HCT116 (cell line): ENCODE results near the gene INTS3. TPM values are rescaled to one million over a fixed set of nuclear protein-coding genes. Genes with fewer than 3 reads are reported as not detected.

Source experiments
- ATAC-seq: fragments of 200-7000 bp; cut with Tn5 transposase; 2 replicates; pipeline ENCODE4 v1.9.1; 2020; ENCODE audit warnings: mild to moderate bottlenecking, moderate library complexity
- BruUV-seq: library from RNA; stranded (reverse); fragments of 400-500 nt; replicated peaks from 2 replicates; lab custom pipeline; 2021; lab: Mats Ljungman, UMichigan
- CTCF ChIA-PET: fragments of 300-600 bp; sonication (Branson Sonifier 250); formaldehyde crosslinking; loops from one replicate; lab custom pipeline; 2021; ENCODE audit warnings: antibody characterized with exemption; lab: Charles Lee
- POLR2A ChIA-PET: fragments of 300-600, 350-600 bp; sonication (Branson Sonifier 250); formaldehyde crosslinking; loops from one replicate; lab custom pipeline; 2021; ENCODE audit warnings: antibody characterized with exemption; lab: Charles Lee
- RAD21 ChIA-PET, 2 experiments: fragments of 300-600 bp; sonication (Branson Sonifier 250); formaldehyde crosslinking; loops; one replicate each; lab custom pipeline; 2023; ENCODE audit warnings: low total read pairs in 2 of 2; ENCODE audit not compliant: uncharacterized antibody in 2 of 2, unreplicated experiment in 2 of 2, low non-redundant PET in 1 of 2; lab: Charles Lee
- DNase-seq: peaks from one replicate; pipeline ENCODE4 v3.0.0-alpha.2; 2010; ENCODE audit warnings: low read depth, low spot score
- H2AFZ ChIP-seq: fragments of 200-600 bp; shearing (Covaris generic), sonication (generic); 2 replicates; pipeline ENCODE4 v1.6.1; 2017; ENCODE audit warnings: low read depth, mixed run types, mixed read lengths, antibody characterized with exemption, low read length; ENCODE audit not compliant: poor library complexity, severe bottlenecking
- H3K27ac ChIP-seq: 2 replicates; pipeline ENCODE4 v1.5.1; 2012; ENCODE audit warnings: low read depth, low read length
- H3K27me3 ChIP-seq: fragments of 200-600 bp; sonication (generic); 2 replicates; pipeline ENCODE4 v1.6.1; 2016; ENCODE audit warnings: mixed run types, low read length, mixed read lengths; ENCODE audit not compliant: insufficient read depth
- H3K36me3 ChIP-seq, 2 experiments: fragments of 200-500 bp in 1 of 2; fragments of 200-600 bp in 1 of 2; sonication (Bioruptor generic) in 1 of 2; sonication (generic) in 1 of 2; 2 replicates each; pipeline versions ENCODE4 v1.5.1 to v1.6.1; 2014 to 2016; ENCODE audit warnings: low read length in 2 of 2, inconsistent platforms in 1 of 2, mixed read lengths in 1 of 2, mixed run types in 1 of 2; ENCODE audit not compliant: insufficient read depth in 2 of 2, control insufficient read depth in 1 of 2
- H3K4me1 ChIP-seq, 2 experiments: fragments of 200-600 bp in 1 of 2; sonication (generic) in 1 of 2; 2 replicates each; pipeline versions ENCODE4 v1.5.1 to v1.6.1; 2012 to 2017; ENCODE audit warnings: low read length in 2 of 2, inconsistent platforms in 1 of 2, mild to moderate bottlenecking in 1 of 2, mixed read lengths in 1 of 2, mixed run types in 1 of 2, moderate library complexity in 1 of 2; ENCODE audit not compliant: insufficient read depth in 2 of 2, control insufficient read depth in 1 of 2
- H3K4me2 ChIP-seq: fragments of 200-600 bp; sonication (generic); 2 replicates; pipeline ENCODE4 v1.6.1; 2017; ENCODE audit warnings: mixed run types, low read length, mixed read lengths
- H3K4me3 ChIP-seq, 2 experiments: fragments of 200-600 bp in 1 of 2; sonication (generic) in 1 of 2; replicated peaks in 1 of 2; 2 replicates each; pipeline ENCODE4 v1.5.1; 2011 to 2016; ENCODE audit warnings: low read length in 2 of 2, control low read depth in 1 of 2, low read depth in 1 of 2, mild to moderate bottlenecking in 1 of 2, mixed read lengths in 1 of 2, mixed run types in 1 of 2
- H3K79me2 ChIP-seq: fragments of 200-600 bp; sonication (generic); 2 replicates; pipeline ENCODE4 v1.6.1; 2017; ENCODE audit warnings: mild to moderate bottlenecking, mixed run types, low read length, moderate library complexity, mixed read lengths; ENCODE audit not compliant: insufficient read depth
- H3K9ac ChIP-seq: fragments of 200-600 bp; sonication (generic); 2 replicates; pipeline ENCODE4 v1.6.1; 2016; ENCODE audit warnings: low read length, mixed read lengths
- H3K9me2 ChIP-seq: fragments of 200-600 bp; sonication (generic), shearing (Covaris generic); 2 replicates; pipeline ENCODE4 v1.6.1; 2017; ENCODE audit warnings: mixed run types, mild to moderate bottlenecking, moderate library complexity; ENCODE audit not compliant: insufficient read depth
- H3K9me3 ChIP-seq, 2 experiments: fragments of 200-500 bp in 1 of 2; fragments of 200-600 bp in 1 of 2; sonication (Bioruptor generic) in 1 of 2; sonication (generic) in 1 of 2; 2 replicates each; pipeline ENCODE4 v1.6.1; 2014 to 2017; ENCODE audit warnings: low read length in 2 of 2, mixed read lengths in 2 of 2, inconsistent platforms in 1 of 2, low read depth in 1 of 2, mild to moderate bottlenecking in 1 of 2, mixed run types in 1 of 2, moderate library complexity in 1 of 2; ENCODE audit not compliant: control insufficient read depth in 1 of 2, insufficient read depth in 1 of 2
- H4K20me1 ChIP-seq: fragments of 200-600 bp; sonication (generic), shearing (Covaris generic); 2 replicates; pipeline ENCODE4 v1.6.1; 2017; ENCODE audit warnings: mixed run types, mild to moderate bottlenecking, moderate library complexity; ENCODE audit not compliant: insufficient read depth
- CBX3 ChIP-seq: IDR thresholded peaks from 2 replicates; pipeline ENCODE4 v1.6.1; 2012; ENCODE audit warnings: low read depth
- CEBPB ChIP-seq: IDR thresholded peaks from 2 replicates; pipeline ENCODE4 v1.6.1; 2012; ENCODE audit warnings: low read depth
- EZH2 ChIP-seq: fragments of 200-600 bp; sonication (generic); IDR thresholded peaks from 2 replicates; pipeline ENCODE4 v1.6.1; 2017; ENCODE audit warnings: antibody characterized with exemption, mixed run types
- FOSL1 ChIP-seq: IDR thresholded peaks from 2 replicates; pipeline ENCODE4 v1.6.1; 2012; ENCODE audit warnings: low read depth
- POLR2A ChIP-seq: IDR thresholded peaks from 2 replicates; pipeline ENCODE4 v1.7.0; 2011; ENCODE audit warnings: borderline replicate concordance; ENCODE audit not compliant: insufficient read depth, insufficient read length; ENCODE audit errors: extremely low read depth
- intact Hi-C: fragments of 100-400 bp; cut with micrococcal nuclease; formaldehyde crosslinking; loops from 2 replicates; pipeline ENCODE4 v1.10.0; 2022
- total RNA-seq: library from RNA; stranded (reverse); gene quantifications from one replicate; pipeline ENCODE4 v1.2.1, GENCODE V29; 2021; ENCODE audit not compliant: unreplicated experiment
- TF ChIP-seq, protein P1 (sequence below): IDR thresholded peaks from 2 replicates; pipeline ENCODE4 v1.6.1; 2011; ENCODE audit warnings: mild to moderate bottlenecking, low read length, moderate library complexity; ENCODE audit not compliant: insufficient replicate concordance; ENCODE audit errors: extremely low read depth
- TF ChIP-seq, protein P2 (sequence below): IDR thresholded peaks from 2 replicates; pipeline ENCODE4 v1.6.1; 2012; ENCODE audit warnings: low read depth

The INTS3 gene
- total RNA-seq, 1 experiment from 2014 or later = 47.6 TPM

DNA sequence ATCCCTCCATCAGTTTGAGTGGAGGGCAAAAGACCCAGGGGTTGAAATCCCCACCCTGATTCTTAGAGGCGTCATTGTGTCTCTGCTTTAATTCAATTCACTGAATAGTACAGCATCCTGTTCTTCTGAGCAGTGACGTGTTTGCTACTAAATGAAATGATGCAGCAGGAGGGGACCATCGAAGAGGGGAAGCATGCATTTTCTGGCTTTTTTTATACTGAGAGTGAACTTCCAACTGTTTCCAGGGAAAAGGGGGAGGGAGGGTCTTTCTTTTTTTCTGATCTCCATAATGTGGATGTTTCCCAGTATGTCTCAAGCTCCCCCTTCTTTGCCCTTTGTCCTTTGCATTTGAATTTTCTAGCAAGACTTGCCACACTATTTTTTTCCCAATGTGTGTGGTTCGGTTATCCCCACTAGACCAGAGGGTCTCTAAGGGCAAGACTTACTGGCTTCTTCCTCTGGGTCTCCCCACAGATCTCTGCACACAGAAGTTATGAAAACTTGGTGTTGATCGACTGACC is 2.7 kb downstream of the INTS3 start:
- peaks cover 20% of the 10 kb centered on the region for H3K79me2 ChIP-seq
- no TSS peak for BruUV-seq
- no peaks in the 10 kb centered on the region for H4K20me1 ChIP-seq
- ChIA-PET CTCF (no interaction called here), RAD21 (no interaction called here), POLR2A (no interaction called here)
- H3K27me3 ChIP-seq = no peaks in the 10 kb centered on the region
- no peak overlapping the region for H3K9ac ChIP-seq
- H3K4me1 ChIP-seq = peaks cover 3 to 35% of the 10 kb centered on the region in 2 experiments; a peak in 3 of 4 replicates
- no peaks in the 10 kb centered on the region for H3K9me2 ChIP-seq
- ATAC-seq (no peak), DNase-seq (no peak)
- H3K27ac ChIP-seq = no peak overlapping the region
- no peak overlapping the region for H3K4me2 ChIP-seq
- intact Hi-C loops = no loop called here
- H3K4me3 ChIP-seq = no peak overlapping the region
- H3K9me3 ChIP-seq = no peaks in the 10 kb centered on the region
- no peak for TF ChIP-seq EZH2
- no peak for TF ChIP-seq POLR2A
- TF ChIP-seq FOSL1 = no peak
- TF ChIP-seq CBX3 = no peak
- TF ChIP-seq, protein P1, sequence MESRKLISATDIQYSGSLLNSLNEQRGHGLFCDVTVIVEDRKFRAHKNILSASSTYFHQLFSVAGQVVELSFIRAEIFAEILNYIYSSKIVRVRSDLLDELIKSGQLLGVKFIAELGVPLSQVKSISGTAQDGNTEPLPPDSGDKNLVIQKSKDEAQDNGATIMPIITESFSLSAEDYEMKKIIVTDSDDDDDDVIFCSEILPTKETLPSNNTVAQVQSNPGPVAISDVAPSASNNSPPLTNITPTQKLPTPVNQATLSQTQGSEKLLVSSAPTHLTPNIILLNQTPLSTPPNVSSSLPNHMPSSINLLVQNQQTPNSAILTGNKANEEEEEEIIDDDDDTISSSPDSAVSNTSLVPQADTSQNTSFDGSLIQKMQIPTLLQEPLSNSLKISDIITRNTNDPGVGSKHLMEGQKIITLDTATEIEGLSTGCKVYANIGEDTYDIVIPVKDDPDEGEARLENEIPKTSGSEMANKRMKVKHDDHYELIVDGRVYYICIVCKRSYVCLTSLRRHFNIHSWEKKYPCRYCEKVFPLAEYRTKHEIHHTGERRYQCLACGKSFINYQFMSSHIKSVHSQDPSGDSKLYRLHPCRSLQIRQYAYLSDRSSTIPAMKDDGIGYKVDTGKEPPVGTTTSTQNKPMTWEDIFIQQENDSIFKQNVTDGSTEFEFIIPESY = no peak
- TF ChIP-seq, protein P2, sequence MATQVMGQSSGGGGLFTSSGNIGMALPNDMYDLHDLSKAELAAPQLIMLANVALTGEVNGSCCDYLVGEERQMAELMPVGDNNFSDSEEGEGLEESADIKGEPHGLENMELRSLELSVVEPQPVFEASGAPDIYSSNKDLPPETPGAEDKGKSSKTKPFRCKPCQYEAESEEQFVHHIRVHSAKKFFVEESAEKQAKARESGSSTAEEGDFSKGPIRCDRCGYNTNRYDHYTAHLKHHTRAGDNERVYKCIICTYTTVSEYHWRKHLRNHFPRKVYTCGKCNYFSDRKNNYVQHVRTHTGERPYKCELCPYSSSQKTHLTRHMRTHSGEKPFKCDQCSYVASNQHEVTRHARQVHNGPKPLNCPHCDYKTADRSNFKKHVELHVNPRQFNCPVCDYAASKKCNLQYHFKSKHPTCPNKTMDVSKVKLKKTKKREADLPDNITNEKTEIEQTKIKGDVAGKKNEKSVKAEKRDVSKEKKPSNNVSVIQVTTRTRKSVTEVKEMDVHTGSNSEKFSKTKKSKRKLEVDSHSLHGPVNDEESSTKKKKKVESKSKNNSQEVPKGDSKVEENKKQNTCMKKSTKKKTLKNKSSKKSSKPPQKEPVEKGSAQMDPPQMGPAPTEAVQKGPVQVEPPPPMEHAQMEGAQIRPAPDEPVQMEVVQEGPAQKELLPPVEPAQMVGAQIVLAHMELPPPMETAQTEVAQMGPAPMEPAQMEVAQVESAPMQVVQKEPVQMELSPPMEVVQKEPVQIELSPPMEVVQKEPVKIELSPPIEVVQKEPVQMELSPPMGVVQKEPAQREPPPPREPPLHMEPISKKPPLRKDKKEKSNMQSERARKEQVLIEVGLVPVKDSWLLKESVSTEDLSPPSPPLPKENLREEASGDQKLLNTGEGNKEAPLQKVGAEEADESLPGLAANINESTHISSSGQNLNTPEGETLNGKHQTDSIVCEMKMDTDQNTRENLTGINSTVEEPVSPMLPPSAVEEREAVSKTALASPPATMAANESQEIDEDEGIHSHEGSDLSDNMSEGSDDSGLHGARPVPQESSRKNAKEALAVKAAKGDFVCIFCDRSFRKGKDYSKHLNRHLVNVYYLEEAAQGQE = no peak
- TF ChIP-seq CEBPB = no peak
- 0 out of 4 replicates have a peak, but pooled peaks cover 0 to 2% of the 10 kb centered on the region in 2 experiments for H3K36me3 ChIP-seq
- no peak overlapping the region for H2AFZ ChIP-seq
